Measurements from ENCODE around the gene STMN3. TPM values are rescaled to one million over a fixed set of nuclear protein-coding genes. Genes with fewer than 3 reads are reported as not detected.
"Not testable (repeated sequence)": the region's sequence is repeated elsewhere in the genome, so short reads cannot be mapped to it uniquely, and the experiment has no call there.

Gene STMN3
- total RNA-seq, 1 donor from 2014 or later: 8.8 TPM

DNA sequence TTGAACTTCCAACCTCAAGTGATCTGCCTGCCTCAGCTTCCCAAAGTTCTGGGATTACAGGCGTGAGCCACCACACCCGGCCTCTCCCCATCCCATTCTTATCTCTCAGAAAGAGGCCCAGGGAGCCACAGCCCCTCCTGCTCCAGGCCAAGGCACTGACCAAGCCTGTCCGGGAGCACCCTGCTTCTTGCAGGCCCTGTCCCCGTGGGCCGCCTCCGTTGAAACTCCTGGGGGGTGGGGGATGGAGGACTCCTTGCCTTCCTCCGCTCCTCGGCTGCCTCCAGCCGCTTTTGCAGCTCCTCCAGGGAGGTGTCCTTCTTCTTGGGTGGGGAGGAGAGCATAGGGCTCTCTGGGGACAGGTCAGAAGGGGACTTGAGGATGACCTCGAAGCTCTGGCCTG is 9.7 kb downstream of the STMN3 start:
- DNase-seq (ENCODE audit: low spot score): no peak
- intact Hi-C loops (cut with DNase I): no loop called here

- no peak for DNase-seq (ENCODE audit: low spot score)
- intact Hi-C loops (cut with DNase I): no loop called here
Observed at GRCh38 chr20:63642527-63643247, 10.5 kb downstream of the STMN3 start.

DNA sequence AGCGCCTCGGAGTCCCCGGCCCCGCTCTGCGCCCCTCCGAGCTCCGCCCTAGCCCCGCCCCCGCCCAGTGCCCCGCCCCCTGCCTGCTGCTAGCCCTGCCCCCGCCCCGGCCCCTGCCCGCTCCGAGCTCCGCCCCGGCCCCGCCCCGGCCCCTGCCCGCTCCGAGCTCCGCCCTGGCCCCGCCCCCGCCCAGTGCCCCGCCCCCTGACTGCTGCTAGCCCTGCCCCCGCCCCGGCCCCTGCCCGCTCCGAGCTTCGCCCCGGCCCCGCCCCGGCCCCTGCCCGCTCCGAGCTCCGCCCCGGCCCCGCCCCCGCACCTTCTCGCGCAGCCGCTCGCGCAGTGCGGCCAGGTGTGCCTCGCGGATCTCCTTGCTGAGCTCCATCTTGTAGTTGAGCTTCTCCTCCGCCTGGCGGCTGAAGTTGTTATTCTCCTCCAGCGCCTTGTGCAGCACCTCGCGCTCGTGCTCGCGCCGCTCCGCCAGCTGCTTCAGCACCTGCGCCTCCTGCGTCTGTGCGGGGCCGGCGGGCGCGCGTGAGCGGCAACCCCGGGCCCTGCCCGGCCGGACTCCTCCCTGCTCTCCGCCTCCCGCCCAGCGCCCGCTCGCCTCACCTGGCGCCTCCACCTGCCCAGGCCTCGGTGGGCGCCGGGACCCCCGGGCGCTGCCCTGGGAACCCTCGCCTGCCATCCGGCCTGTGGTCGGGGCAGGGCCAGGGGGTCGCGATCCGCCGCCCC is 11.3 kb downstream of the STMN3 start:
- intact Hi-C loops (cut with DNase I): no loop called here

GRCh38 chr20:63641146-63641791 is 12.0 kb downstream of the STMN3 start:
- intact Hi-C loops (cut with DNase I): no loop called here
- DNase-seq (ENCODE audit: low spot score): no peak

More for the DNA sequence above, 11.3 kb downstream of the STMN3 start:
- DNase-seq (ENCODE audit: low spot score): peak; percentile 97

- intact Hi-C loops (cut with DNase I); DNase-seq (ENCODE audit: low spot score): not testable (repeated sequence)
Observed at GRCh38 chr20:63640686-63641085, 12.5 kb downstream of the STMN3 start.

DNA sequence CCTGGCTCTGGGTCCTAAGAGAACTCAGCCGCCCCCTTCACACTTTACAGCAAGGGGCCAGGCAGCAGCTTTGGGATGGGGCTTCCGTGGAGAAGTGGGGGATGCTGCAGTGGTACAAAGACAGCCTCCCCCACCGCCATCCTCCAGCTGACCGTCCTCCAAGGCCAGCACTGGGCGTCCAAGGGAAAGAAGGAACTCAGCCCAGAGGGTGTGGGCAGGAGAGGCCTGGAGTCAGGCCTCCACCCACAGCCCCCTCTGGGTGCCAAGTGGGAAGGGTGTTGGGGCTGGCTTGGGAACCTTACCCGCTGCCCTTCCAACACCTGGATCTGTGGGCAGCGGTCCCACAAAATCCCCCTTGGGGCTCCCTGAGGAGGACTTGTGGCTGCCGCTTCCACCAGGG is 13.1 kb downstream of the STMN3 start:
- no peak for DNase-seq (ENCODE audit: low spot score)
- intact Hi-C loops (cut with DNase I): no loop called here

DNA sequence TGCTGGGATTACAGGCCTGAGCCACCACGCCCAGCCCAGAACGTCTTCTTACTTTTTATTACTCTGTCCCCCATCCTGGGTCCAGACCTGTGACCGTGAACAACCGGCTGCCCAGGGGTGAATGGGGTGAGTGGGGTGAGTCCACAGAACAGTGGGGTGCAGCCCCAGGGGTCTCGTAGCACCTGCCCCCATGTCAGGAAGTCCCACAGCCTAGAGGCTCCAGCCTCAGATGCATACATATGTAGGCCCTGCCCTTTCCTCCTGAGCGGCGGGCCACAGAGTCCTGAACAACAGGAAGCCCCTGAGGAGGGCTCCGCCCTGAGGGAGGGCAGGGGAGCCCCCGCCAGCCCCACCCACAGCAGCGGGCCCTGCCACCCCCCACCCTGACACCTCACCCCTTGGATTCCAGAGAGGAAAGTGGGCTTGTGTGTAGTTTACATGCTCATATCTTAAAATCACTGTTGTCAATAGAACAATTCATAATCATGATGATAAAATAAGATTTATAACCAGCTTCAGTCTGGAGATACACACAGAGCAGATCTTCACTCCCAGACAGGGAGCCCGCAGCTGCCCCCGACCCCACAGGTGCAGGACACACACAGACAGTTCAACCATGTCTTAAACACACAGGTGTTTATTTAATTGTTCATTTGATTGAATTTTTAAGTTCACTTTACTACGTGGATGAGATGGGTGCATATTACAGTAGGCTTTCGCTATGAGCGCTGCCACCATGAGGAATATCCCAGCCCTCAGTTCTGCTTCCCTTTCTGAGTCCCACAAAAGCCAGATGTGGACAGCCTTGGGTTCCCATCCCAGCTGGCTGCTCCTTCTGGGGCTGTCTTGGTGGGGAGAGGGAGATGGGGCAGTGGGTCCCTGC is 13.9 kb downstream of the STMN3 start:
- no peak for DNase-seq (ENCODE audit: low spot score)
- intact Hi-C loops (cut with DNase I): no loop called here

DNA sequence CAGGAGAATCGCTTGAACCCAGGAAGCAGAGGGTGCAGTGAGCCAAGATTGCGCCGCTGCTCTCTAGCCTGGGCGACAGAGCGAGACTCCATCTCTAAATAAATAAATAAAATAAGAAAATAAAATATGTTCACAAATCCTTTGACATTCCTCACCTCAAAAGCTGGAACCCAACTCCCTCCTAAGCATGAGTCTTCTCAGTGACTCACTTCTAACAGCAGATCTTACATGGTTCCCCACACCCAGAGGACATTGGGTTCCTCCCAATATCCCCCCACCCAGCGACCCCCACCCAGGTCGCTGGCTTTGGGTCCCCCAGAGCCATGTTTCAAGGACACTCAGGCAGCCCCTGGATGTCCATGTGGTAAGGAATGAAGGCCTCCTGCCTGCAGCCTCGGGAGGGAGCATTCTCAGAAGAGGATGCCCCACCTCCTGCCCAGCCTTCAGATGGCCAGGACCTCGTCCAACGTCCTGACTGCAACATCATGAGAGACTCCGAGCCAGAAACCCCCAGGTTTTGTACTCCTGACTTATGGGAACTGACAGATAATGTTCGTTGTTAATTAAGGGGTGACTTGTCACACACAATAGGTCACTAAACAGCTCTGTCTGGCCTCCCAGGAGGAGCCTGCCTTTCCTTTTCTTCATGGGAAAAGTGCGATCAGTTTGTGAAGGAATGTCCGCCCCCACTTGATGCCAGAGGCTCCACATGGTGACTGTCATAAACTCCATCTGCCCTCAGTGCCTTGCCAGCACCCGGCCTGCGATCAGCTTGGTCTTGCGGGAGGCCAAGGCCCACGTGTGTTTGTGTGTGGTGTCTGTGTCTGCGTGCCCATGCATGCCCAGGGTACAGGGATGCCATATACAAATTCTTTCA is 16.2 kb downstream of the STMN3 start:
- DNase-seq (ENCODE audit: low spot score): no peak
- intact Hi-C loops (cut with DNase I): no loop called here

DNA sequence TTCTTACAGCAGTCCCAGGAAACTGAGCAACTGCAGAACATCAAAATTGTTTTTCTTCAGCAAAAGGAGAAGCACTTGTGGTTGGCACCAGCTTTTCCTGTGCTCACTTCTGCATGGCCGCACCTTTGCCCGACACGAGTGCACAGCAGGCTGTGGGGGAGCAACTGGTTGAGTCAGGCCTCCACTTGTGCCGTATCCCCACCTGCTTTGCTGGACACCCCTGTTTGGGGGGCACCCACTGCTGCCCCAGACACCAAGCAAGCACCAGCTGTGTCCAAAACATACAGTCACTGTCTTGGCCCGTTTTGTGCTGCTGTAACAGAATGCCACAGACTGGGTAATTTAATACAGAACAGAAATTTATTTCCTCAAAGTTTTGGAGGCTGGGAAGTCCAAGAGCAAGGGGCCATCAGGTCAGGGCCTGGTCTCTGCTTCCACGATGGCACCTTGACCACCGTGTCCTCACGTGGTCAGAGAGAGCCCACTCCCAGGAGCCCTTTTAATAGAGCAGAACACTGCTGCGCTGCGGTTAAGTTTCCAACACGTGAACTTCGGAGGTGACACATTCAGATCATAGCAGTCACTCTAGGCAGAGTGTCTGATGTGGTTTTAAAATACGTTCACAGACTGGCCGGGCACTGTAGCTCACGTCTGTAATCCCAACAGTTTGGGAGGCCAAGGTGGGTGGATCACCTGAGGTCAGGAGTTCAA is 17.6 kb downstream of the STMN3 start:
- intact Hi-C loops (cut with DNase I): no loop called here
- DNase-seq (ENCODE audit: low spot score): no peak

- no peak for DNase-seq (ENCODE audit: low spot score)
- intact Hi-C loops (cut with DNase I): no loop called here
Observed at GRCh38 chr20:63633732-63634131, 19.5 kb downstream of the STMN3 start.

- DNase-seq (ENCODE audit: low spot score); intact Hi-C loops (cut with DNase I): not testable (repeated sequence)
Observed at GRCh38 chr20:63631426-63631825, 21.8 kb downstream of the STMN3 start.

DNA sequence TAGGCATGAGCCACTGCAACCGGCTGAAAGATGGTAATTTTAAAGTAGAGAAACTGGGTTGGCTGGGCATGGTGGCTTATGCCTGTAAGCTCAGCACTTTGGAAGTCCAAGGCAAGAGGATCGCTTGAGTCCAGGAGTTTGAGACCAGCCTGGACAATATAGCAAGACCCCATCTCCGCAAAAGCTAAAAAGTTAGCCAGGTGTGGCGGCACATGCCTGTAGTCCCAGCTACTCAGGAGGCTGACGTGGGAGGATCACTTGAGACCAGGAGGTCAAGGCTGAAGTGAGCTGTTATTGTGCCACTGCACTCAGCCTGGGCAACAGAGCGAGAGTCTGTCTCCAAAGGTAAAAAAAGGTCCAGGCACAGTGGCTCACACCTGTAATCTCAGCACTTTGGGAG is 22.3 kb downstream of the STMN3 start:
- intact Hi-C loops (cut with DNase I): not testable (repeated sequence)

DNA sequence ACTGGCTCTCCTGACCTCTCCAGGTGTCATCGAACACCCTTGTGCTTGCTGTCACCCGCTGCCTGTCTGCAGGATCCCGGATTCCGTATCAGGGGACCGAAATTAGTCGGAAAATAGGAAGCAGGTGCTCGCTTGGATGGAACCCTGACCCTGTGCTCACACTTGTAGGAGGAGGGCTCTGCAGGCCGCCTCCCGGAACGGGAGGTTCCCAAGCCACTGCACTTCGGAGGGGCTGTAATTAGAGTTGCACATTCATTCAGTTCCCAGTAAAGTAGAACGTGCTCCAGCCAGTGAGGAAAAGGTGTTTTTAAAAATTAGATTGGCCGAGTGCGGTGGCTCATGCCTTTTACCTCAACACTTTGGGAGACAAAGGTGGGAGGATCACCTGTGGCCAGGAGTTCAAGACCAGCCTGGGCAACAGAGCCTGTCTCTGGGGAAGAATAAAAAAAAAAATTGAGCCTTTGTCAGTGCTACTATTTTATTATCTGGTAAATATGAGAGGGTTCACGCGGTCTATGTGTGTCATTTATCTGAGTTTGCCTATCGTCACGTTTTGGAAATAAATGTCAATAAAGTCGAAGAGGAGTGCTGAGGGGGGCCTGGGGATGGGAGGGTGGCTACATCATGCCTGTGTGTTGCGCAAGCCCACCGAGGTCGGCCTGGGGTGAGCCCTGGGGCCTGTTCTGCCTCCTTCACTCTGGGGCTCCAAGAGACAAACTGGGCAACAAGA is 24.8 kb downstream of the STMN3 start:
- intact Hi-C loops (cut with DNase I): loop anchor here (5.0 kb wide), 1 partner anchor 114 kb away; no protein-coding TSS in a partner anchor
- DNase-seq (ENCODE audit: low spot score): no peak

More for the DNA sequence above, 22.3 kb downstream of the STMN3 start:
- not testable (repeated sequence) for DNase-seq (ENCODE audit: low spot score)

DNA sequence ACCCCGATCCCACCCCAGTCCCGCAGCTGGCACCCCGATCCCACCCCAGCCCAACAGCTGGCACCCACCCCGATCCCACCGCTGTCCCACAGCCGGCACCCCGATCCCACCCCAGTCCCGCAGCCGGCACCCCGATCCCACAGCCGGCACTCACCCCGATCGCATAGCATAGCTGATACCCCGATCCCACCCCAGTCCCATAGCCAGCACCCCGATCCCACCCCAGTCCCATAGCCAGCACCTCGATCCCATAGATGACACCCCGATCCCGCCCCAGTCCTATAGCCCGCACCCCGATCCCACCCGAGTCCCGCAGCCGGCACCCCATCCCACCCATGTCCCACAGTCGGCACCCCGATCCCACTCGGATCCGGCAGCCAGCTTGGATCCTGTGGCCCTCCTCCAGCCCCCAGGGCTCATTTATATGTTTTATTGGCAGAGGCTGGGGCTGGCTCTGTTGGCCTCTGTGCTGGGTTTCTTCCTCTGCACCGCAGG is 25.4 kb downstream of the STMN3 start:
- intact Hi-C loops (cut with DNase I): loop anchor here (5.0 kb wide), 1 partner anchor 115 kb away; no protein-coding TSS in a partner anchor
- DNase-seq (ENCODE audit: low spot score): no peak

- DNase-seq (ENCODE audit: low spot score): peak; percentile 97
- intact Hi-C loops (cut with DNase I): loop anchor here (5.0 kb wide), 1 partner anchor 115 kb away; no protein-coding TSS in a partner anchor
Observed at GRCh38 chr20:63627129-63627750, 26.0 kb downstream of the STMN3 start.

DNA sequence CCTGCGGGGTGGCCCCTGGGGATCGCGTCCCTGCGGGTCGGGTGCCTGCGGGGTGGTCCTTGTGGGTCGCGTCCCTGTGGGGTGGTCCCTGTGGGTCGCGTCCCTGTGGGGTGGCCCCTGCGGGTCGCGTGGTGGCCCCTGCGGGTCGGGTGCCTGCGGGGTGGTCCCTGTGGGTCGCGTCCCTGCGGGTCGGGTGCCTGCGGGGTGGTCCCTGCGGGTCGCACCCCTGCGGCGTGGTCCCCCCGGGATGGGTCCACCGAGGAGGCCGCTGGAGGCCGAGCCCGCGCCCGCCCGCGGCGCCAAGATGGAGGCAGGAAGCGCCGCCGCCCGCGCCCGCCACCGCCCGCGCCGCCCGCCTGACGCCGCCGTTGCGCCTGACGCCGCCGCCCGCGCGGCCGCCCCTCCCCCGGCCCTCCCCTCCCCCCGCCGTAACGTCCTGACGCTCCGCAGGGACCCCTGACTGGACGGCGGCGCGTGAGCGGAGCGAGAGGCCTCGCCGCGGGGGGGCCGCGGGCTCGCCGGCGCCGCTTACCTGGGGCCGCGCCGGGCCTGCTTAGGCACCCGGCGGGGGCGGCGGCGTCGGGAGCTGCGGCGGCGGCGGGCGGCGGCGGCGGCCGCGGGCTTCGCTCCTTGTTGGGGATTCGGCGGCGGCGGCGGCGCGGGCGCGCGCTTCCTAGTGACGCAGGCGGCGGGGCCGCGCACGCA is 26.6 kb downstream of the STMN3 start, which contains the start of gene GMEB2:
Gene GMEB2 (minus strand): TSS at position 678 of the 705 bp plus-strand sequence. CDS start 7,704 bp downstream, outside the sequence.
- intact Hi-C loops (cut with DNase I): loop anchor here (1.0 to 5.0 kb wide), 2 partner anchors 32 to 116 kb away; partner anchors contain the start of gene RTEL1
- DNase-seq (ENCODE audit: low spot score): peak; percentile 87
